Peyer's patch (tissue), 4 donors: Measurements from ENCODE around the gene ASPHD1. TPM values are rescaled to one million over a fixed set of nuclear protein-coding genes. Genes with fewer than 3 reads are reported as not detected.

Source experiments
- DNase-seq, 3 donors: peaks; one replicate each; pipeline ENCODE4 v3.0.0-alpha.2; 2017 to 2019
- H3K27ac ChIP-seq, 4 donors: fragments of 200-600 bp; sonication (generic); one replicate each; pipeline ENCODE4 v1.5.1; 2016 to 2019
- H3K27me3 ChIP-seq, 2 donors: fragments of 200-600 bp; sonication (generic); one replicate each; pipeline ENCODE4 v1.5.1; 2019
- H3K36me3 ChIP-seq, 3 donors: fragments of 200-600 bp; sonication (generic); one replicate each; pipeline ENCODE4 v1.5.1; 2016 to 2019
- H3K4me1 ChIP-seq, 4 donors: fragments of 200-600 bp; sonication (generic); one replicate each; pipeline ENCODE4 v1.5.1; 2016 to 2019
- H3K4me3 ChIP-seq, 4 donors: fragments of 200-600 bp; sonication (generic); 1 replicate in 3 of 4; 2 replicates in 1 of 4; pipeline ENCODE4 v1.5.1; 2016 to 2019; ENCODE audit warnings: mild to moderate bottlenecking in 1 of 4
- H3K9me3 ChIP-seq, 4 donors: fragments of 200-600 bp; sonication (generic); one replicate each; pipeline ENCODE4 v1.5.1; 2016 to 2019; ENCODE audit warnings: mild to moderate bottlenecking in 1 of 4
- POLR2A ChIP-seq, 2 donors: fragments of 450-650 bp; IDR thresholded peaks; one replicate each; pipeline ENCODE4 v1.5.1; 2017; ENCODE audit warnings: antibody characterized with exemption in 2 of 2, mild to moderate bottlenecking in 2 of 2, moderate library complexity in 2 of 2
- total RNA-seq, 4 donors: library from RNA; depleted of rRNA; stranded (reverse); fragments of >200 nt; gene quantifications; one replicate each; pipeline ENCODE4 v1.1.0, GENCODE V29; 2016
- TF ChIP-seq, protein P1 (sequence below), 6 experiments: fragments of 450-650 bp in 4 of 6; fragments of 200-600 bp in 2 of 6; sonication (generic) in 1 of 6; IDR thresholded peaks; one replicate each; pipeline ENCODE4 v1.5.1; 2017 to 2019; ENCODE audit warnings: antibody characterized with exemption in 6 of 6, mild to moderate bottlenecking in 3 of 6, moderate library complexity in 1 of 6

Gene ASPHD1
- total RNA-seq, 4 donors from 2014 or later = 0.53 TPM; not detected in 3

DNA sequence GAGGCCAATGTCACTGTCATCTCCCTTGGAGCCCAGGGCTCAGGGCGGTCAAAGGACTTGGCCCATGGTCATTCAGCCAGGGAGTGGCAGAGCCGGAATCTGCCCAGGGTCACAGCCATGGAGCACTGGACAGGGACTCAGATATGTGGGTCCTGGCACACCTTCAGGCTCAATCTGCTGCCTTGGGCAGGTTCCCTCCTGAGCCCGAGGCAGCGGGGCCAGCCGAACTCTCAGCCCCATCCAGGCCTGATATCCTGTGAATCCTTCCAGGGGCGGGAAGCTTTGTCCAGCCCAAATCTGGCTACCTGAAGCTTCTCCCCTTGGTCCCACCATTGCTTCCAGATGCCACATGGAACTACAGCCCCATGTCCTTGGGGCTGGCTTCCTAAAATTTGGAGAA is 25.1 kb upstream of the ASPHD1 start:
- Histone ChIP-seq H3K4me3 (no peak overlapping the region), H3K27me3 (peaks cover 0 to 9% of the 10 kb centered on the region in 2 donors), H3K9me3 (no peaks in the 10 kb centered on the region), H3K36me3 (no peaks in the 10 kb centered on the region), H3K4me1 (peaks cover 0 to 5% (median 2%) of the 10 kb centered on the region in 4 donors), H3K27ac (no peak overlapping the region)
- TF ChIP-seq, protein P1, sequence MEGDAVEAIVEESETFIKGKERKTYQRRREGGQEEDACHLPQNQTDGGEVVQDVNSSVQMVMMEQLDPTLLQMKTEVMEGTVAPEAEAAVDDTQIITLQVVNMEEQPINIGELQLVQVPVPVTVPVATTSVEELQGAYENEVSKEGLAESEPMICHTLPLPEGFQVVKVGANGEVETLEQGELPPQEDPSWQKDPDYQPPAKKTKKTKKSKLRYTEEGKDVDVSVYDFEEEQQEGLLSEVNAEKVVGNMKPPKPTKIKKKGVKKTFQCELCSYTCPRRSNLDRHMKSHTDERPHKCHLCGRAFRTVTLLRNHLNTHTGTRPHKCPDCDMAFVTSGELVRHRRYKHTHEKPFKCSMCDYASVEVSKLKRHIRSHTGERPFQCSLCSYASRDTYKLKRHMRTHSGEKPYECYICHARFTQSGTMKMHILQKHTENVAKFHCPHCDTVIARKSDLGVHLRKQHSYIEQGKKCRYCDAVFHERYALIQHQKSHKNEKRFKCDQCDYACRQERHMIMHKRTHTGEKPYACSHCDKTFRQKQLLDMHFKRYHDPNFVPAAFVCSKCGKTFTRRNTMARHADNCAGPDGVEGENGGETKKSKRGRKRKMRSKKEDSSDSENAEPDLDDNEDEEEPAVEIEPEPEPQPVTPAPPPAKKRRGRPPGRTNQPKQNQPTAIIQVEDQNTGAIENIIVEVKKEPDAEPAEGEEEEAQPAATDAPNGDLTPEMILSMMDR (IDR thresholded peaks at IDR 0.05) = no peak
- no peak for TF ChIP-seq POLR2A (IDR thresholded peaks at IDR 0.05)
- no peak for DNase-seq

DNA sequence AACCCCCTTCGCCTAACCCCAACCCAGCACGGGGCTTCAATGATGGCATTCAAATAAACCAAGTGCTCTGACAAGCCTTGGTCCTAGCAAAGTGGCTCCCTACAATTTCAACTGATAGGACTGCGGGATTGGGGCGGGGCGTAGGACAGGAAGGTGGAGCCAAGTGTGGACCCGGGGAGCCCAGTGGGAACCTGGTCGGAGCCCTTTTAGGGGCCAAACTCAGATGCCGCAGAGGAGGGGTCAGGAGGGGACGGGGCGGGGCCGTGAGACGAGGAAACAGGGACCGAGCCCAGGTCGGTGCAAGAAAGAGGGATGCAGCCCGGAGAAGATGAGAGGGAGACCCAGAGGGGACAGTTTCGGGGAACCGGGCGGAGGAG is 24.1 kb upstream of the ASPHD1 start:
- H3K36me3 ChIP-seq = no peaks in the 10 kb centered on the region
- DNase-seq = no peak
- peak overlapping the region in 3 of 4 donors; percentile 15 to 36 (median 29) for H3K4me3 ChIP-seq
- H3K27ac ChIP-seq = no peak overlapping the region
- H3K9me3 ChIP-seq = no peaks in the 10 kb centered on the region
- TF ChIP-seq, protein P1 (IDR thresholded peaks at IDR 0.05) = no peak
- TF ChIP-seq POLR2A (IDR thresholded peaks at IDR 0.05) = no peak
- H3K27me3 ChIP-seq = peaks cover 0 to 9% of the 10 kb centered on the region in 2 donors
- H3K4me1 ChIP-seq = peaks cover 0 to 5% (median 2%) of the 10 kb centered on the region in 4 donors

DNA sequence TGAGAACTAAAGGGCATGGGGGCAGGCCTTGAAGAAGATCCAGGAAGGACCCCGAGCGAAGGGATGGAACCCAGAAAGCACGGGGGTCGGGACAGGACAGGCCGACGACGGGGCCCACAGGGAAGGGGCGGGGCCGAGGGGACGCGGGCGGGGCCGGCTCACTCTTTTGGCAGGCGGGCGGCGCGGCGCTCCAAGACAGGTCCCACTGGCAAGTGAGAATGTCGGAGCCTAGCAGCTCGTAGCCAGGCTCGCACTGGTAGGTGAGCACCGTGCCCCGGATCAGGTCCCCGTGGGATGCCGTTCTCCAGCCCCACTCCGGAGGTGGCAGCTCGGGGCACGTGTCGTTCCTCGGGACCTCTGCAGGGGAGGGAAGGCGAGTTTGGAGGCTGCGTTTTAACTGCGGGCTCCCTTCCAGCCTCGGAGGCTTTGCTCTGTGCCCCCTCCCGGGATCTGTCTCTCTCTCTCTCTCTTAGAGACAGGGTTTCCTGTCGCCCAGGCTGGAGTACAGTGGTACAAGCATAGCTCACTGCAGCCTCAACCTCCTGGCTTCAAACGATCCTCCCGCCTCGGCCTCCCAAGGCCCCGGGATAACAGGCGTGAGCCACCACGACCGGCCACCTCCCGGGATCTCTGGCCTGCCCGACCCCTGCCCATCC is 23.6 kb upstream of the ASPHD1 start:
- H3K4me1 ChIP-seq = peaks cover 0 to 5% (median 2%) of the 10 kb centered on the region in 4 donors
- H3K9me3 ChIP-seq = no peaks in the 10 kb centered on the region
- peak in 1 of 3 donors; percentile 26 for DNase-seq
- peaks cover 0 to 9% of the 10 kb centered on the region in 2 donors for H3K27me3 ChIP-seq
- TF ChIP-seq, protein P1 (IDR thresholded peaks at IDR 0.05) = no peak
- TF ChIP-seq POLR2A (IDR thresholded peaks at IDR 0.05) = no peak
- no peak overlapping the region for H3K27ac ChIP-seq
- H3K36me3 ChIP-seq = no peaks in the 10 kb centered on the region
- peak overlapping the region in 3 of 4 donors; percentile 15 to 36 (median 29) for H3K4me3 ChIP-seq

DNA sequence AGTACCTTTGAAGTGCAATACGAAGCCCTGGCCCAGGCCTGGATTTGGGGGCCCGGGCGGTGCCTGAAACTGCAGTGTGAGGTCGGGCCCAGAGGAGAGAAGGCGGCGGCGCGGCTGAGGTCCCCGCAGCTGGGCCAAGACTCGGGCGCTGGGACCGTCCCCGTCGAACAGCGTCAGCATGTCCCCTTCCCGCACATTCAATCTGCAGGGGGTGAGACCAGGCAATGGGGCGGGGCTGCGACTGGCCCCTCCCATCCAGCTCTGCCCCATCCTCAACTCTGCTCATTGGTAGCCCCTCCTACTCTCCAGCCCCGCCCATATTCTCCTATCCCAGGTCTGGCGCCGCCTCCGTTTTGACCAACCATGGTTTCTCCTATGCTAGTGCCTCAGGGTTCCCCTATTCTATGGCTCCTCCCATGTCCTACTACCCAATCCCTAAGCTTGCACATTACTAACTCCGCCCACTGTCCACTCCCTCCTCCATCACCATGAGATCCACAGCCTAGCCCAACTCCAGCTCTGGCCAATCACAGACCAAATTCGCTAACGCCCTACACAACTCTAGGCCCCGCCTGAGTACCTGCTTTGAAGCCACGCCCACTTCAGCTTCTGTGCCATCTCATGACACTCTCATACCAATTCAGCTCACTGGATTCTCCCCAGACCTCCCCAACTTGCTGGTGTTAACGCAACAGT is 22.9 kb upstream of the ASPHD1 start:
- Histone ChIP-seq H3K36me3 (no peaks in the 10 kb centered on the region), H3K27me3 (peaks cover 0 to 9% of the 10 kb centered on the region in 2 donors)

DNA sequence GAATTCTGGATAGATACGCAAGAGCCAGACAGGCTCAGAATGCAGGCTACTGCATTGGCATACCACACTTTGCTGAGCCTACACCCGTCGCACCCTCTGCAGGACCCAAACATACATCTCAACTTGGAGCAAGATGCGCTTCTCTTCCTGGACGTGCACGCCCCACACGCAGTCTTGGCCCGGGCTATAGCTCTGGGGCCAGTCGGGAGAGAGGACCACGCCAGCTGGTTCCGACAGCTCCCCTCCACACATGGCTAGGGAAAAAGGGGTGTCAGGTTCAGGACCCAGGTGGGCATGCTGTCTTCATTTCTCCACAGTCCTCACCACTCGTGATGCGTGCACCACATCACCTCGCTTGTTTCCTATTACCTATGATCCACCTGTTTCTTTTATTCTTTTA is 22.1 kb upstream of the ASPHD1 start:
- no peak for DNase-seq
- H3K27me3 ChIP-seq = peaks cover 0 to 9% of the 10 kb centered on the region in 2 donors
- H3K9me3 ChIP-seq = no peaks in the 10 kb centered on the region
- H3K36me3 ChIP-seq = no peaks in the 10 kb centered on the region
- no peak for TF ChIP-seq POLR2A (IDR thresholded peaks at IDR 0.05)
- TF ChIP-seq, protein P1 (IDR thresholded peaks at IDR 0.05) = no peak
- H3K4me1 ChIP-seq = peaks cover 0 to 5% (median 2%) of the 10 kb centered on the region in 4 donors
- H3K4me3 ChIP-seq = no peak overlapping the region
- no peak overlapping the region for H3K27ac ChIP-seq

More for the DNA sequence above, 22.9 kb upstream of the ASPHD1 start:
- Histone ChIP-seq H3K27ac (no peak overlapping the region), H3K4me3 (no peak overlapping the region), H3K9me3 (no peaks in the 10 kb centered on the region), H3K4me1 (peaks cover 0 to 5% (median 2%) of the 10 kb centered on the region in 4 donors)
- TF ChIP-seq, protein P1 (IDR thresholded peaks at IDR 0.05) = no peak
- no peak for TF ChIP-seq POLR2A (IDR thresholded peaks at IDR 0.05)
- DNase-seq = no peak
